Measurements from ENCODE around the gene IGFBP2. TPM values are rescaled to one million over a fixed set of nuclear protein-coding genes. Genes with fewer than 3 reads are reported as not detected.

Gene IGFBP2
- total and polyA plus RNA-seq, 2 of the 8 experiments (the other 6 are each of a cell fraction or from before 2014, with no cell fraction given), result 326 to 782 TPM

GRCh38 chr2:216673021-216673420 is 39.8 kb downstream of the IGFBP2 start (continued):
- TF ChIP-seq, protein P1, sequence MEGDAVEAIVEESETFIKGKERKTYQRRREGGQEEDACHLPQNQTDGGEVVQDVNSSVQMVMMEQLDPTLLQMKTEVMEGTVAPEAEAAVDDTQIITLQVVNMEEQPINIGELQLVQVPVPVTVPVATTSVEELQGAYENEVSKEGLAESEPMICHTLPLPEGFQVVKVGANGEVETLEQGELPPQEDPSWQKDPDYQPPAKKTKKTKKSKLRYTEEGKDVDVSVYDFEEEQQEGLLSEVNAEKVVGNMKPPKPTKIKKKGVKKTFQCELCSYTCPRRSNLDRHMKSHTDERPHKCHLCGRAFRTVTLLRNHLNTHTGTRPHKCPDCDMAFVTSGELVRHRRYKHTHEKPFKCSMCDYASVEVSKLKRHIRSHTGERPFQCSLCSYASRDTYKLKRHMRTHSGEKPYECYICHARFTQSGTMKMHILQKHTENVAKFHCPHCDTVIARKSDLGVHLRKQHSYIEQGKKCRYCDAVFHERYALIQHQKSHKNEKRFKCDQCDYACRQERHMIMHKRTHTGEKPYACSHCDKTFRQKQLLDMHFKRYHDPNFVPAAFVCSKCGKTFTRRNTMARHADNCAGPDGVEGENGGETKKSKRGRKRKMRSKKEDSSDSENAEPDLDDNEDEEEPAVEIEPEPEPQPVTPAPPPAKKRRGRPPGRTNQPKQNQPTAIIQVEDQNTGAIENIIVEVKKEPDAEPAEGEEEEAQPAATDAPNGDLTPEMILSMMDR (IDR thresholded peaks at IDR 0.05; ENCODE audit: control extremely low read depth in 1 of 3, insufficient read depth in 1 of 3, low read depth in 1 of 3, low read length in 3 of 3), result no peak
- TF ChIP-seq, protein P2, sequence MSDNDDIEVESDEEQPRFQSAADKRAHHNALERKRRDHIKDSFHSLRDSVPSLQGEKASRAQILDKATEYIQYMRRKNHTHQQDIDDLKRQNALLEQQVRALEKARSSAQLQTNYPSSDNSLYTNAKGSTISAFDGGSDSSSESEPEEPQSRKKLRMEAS (IDR thresholded peaks at IDR 0.05), result no peak
- no peak for TF ChIP-seq CHD2 (IDR thresholded peaks at IDR 0.05; ENCODE audit: low read length)
- no peak for TF ChIP-seq RXRA (IDR thresholded peaks at IDR 0.05; ENCODE audit: insufficient read depth, low read depth, low read length)

Data from H1 (cell line).